Ovary (tissue), 3 donors: ENCODE results near the gene DAB1.

Experiments
- CTCF ChIP-seq, 3 donors: fragments of 450-650 bp in 2 of 3; fragments of 200-600 bp in 1 of 3; IDR thresholded peaks; one replicate each; pipeline versions ENCODE4 v1.5.1 to v1.8.0; 2016 to 2022; ENCODE audit warnings: antibody characterized with exemption in 3 of 3, mild to moderate bottlenecking in 1 of 3
- EP300 ChIP-seq: sonication (generic); formaldehyde crosslinking; IDR thresholded peaks from one replicate; pipeline ENCODE4 v1.6.1; 2017; ENCODE audit warnings: antibody characterized with exemption
- POLR2A ChIP-seq: fragments of 450-650 bp; IDR thresholded peaks from one replicate; pipeline ENCODE4 v1.6.1; 2017; ENCODE audit warnings: antibody characterized with exemption, mild to moderate bottlenecking, moderate library complexity
- donor health status: DM: no; HTN: no; CAD: no.

GRCh38 chr1:57036641-57037579 is 386.9 kb downstream of the DAB1 start:
- TF ChIP-seq EP300, result no peak
- no peak for TF ChIP-seq CTCF (IDR thresholded peaks at IDR 0.05)
- TF ChIP-seq POLR2A, result no peak
